GM12891 (cell line): ENCODE results near the gene GJA5.

Experiments
- PAX5 ChIP-seq: IDR thresholded peaks from 2 replicates; pipeline ENCODE4 v1.6.1; 2011; ENCODE audit warnings: low read length, moderate library complexity, mild to moderate bottlenecking; ENCODE audit not compliant: insufficient read depth, severe bottlenecking
- POLR2A ChIP-seq: IDR thresholded peaks from 2 replicates; pipeline ENCODE4 v1.6.1; 2011; ENCODE audit warnings: low read depth, low read length, control low read depth
- POLR2AphosphoS5 ChIP-seq: IDR thresholded peaks from 2 replicates; pipeline ENCODE4 v1.6.1; 2011; ENCODE audit warnings: low read depth, low read length, control low read depth
- POU2F2 ChIP-seq: IDR thresholded peaks from 2 replicates; pipeline ENCODE4 v1.6.1; 2011; ENCODE audit warnings: low read depth, mild to moderate bottlenecking, control low read depth, low read length, moderate library complexity
- SPI1 ChIP-seq: IDR thresholded peaks from 2 replicates; pipeline ENCODE4 v1.6.1; 2011; ENCODE audit warnings: low read depth, low read length, control low read depth
- TAF1 ChIP-seq: IDR thresholded peaks from 2 replicates; pipeline ENCODE4 v1.6.1; 2011; ENCODE audit warnings: low read depth, low read length, control low read depth

- TF ChIP-seq POLR2A (no peak), POLR2AphosphoS5 (no peak), POU2F2 (no peak), PAX5 (no peak), SPI1 (no peak), TAF1 (no peak)
Measured at GRCh38 chr1:147722124-147722523, 38.3 kb downstream of the GJA5 start.
